ENCODE data around the gene C19orf38.

Gene C19orf38

GRCh38 chr19:10891405-10892086 lies 43.3 kb downstream of the C19orf38 start:
- no peaks in the 10 kb centered on the region for H3F3A ChIP-seq (ENCODE audit: control insufficient read depth, insufficient read depth)
- H3K9me3 ChIP-seq (ENCODE audit: control insufficient read depth, insufficient read depth, low read length): no peaks in the 10 kb centered on the region
- peaks cover 26% of the 10 kb centered on the region for H3K4me1 ChIP-seq (ENCODE audit: control insufficient read depth, low read length)
- peaks cover 5% of the 10 kb centered on the region; the same call in 1 of the 2 replicates for H3K36me3 ChIP-seq (ENCODE audit: control insufficient read depth, low read length)
- H3K4me3 ChIP-seq (ENCODE audit: low read length): no peak overlapping the region
- H4K20me1 ChIP-seq (ENCODE audit: control insufficient read depth, insufficient read depth, low read depth, low read length): no peaks in the 10 kb centered on the region; the same call in 1 of the 2 replicates
- H3K27me3 ChIP-seq (ENCODE audit: control insufficient read depth, low read length): no peaks in the 10 kb centered on the region
- H3K9me2 ChIP-seq (replicated peaks; ENCODE audit: control insufficient read depth, low read length): no peaks in the 10 kb centered on the region
- H3K4me2 ChIP-seq (ENCODE audit: low read length): no peak overlapping the region
- TF ChIP-seq EZH2phosphoT487 (IDR thresholded peaks at IDR 0.05; ENCODE audit: borderline replicate concordance, low read length) (no peak), CTCF (IDR thresholded peaks at IDR 0.05; ENCODE audit: low read depth, low read length, poor library complexity, severe bottlenecking) (no peak)
- H3K79me2 ChIP-seq (ENCODE audit: control insufficient read depth, low read length): peaks cover 82% of the 10 kb centered on the region
- H3K27ac ChIP-seq (ENCODE audit: low read depth, low read length): no peak overlapping the region

DNA sequence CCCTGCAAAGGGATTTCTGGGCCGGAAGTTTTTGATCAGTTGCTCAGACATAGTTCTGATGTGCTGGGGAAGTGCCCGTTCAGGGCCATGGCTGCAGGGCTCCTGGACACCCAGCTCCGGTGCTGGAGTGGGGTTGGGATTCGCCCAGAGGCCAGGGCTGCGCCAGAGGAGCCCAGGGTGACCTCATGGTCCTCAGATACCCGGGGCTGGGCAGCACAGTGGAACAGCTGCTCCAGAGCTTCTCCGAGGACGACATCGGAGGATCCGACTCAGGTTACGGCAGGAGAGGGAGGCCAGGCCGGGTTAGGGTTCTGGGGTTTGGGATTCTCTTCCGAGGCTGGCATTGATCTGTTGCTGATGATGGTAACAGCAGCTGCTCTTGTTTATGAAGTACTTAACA lies 44.0 kb downstream of the C19orf38 start:
- peaks cover 4% of the 10 kb centered on the region; the same call in 1 of the 2 replicates for H4K20me1 ChIP-seq (ENCODE audit: control insufficient read depth, insufficient read depth, low read depth, low read length)
- peaks cover 82% of the 10 kb centered on the region for H3K79me2 ChIP-seq (ENCODE audit: control insufficient read depth, low read length)
- H3K4me3 ChIP-seq (ENCODE audit: low read length): no peak overlapping the region
- H3K9me2 ChIP-seq (replicated peaks; ENCODE audit: control insufficient read depth, low read length): no peaks in the 10 kb centered on the region
- H3K4me1 ChIP-seq (ENCODE audit: control insufficient read depth, low read length): peaks cover 30% of the 10 kb centered on the region
- no peaks in the 10 kb centered on the region for H3K27me3 ChIP-seq (ENCODE audit: control insufficient read depth, low read length)
- TF ChIP-seq CTCF (IDR thresholded peaks at IDR 0.05; ENCODE audit: low read depth, low read length, poor library complexity, severe bottlenecking) (no peak), EZH2phosphoT487 (IDR thresholded peaks at IDR 0.05; ENCODE audit: borderline replicate concordance, low read length) (no peak)
- H3K27ac ChIP-seq (ENCODE audit: low read depth, low read length): no peak overlapping the region
- no peaks in the 10 kb centered on the region for H3K9me3 ChIP-seq (ENCODE audit: control insufficient read depth, insufficient read depth, low read length)
- H3F3A ChIP-seq (ENCODE audit: control insufficient read depth, insufficient read depth): no peaks in the 10 kb centered on the region
- no peak overlapping the region for H3K4me2 ChIP-seq (ENCODE audit: low read length)
- peaks cover 5% of the 10 kb centered on the region; the same call in 1 of the 2 replicates for H3K36me3 ChIP-seq (ENCODE audit: control insufficient read depth, low read length)

DNA sequence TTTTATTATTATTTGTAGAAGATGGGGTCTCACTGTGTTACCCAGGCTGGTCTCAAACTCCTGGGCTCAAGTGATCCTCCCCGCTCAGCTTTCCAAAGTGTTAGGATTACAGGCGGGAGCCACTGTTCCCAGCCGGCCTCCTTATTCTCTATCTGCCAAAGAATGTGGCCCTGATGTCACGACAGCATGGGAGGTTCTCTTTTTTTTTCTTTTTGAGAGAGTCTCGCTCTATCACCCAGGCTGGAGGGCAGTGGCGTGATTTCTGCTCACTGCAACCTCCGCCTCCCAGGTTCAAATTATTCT lies 46.6 kb downstream of the C19orf38 start:
- Histone ChIP-seq H4K20me1 (ENCODE audit: control insufficient read depth, insufficient read depth, low read depth, low read length) (peaks cover 12% of the 10 kb centered on the region; the same call in 1 of the 2 replicates), H3K27ac (ENCODE audit: low read depth, low read length) (no peak overlapping the region), H3F3A (ENCODE audit: control insufficient read depth, insufficient read depth) (no peaks in the 10 kb centered on the region), H3K9me2 (replicated peaks; ENCODE audit: control insufficient read depth, low read length) (no peaks in the 10 kb centered on the region), H3K27me3 (ENCODE audit: control insufficient read depth, low read length) (no peaks in the 10 kb centered on the region), H3K79me2 (ENCODE audit: control insufficient read depth, low read length) (peaks cover 82% of the 10 kb centered on the region), H3K9me3 (ENCODE audit: control insufficient read depth, insufficient read depth, low read length) (no peaks in the 10 kb centered on the region), H3K4me1 (ENCODE audit: control insufficient read depth, low read length) (peaks cover 19% of the 10 kb centered on the region), H3K4me3 (ENCODE audit: low read length) (no peak overlapping the region), H3K4me2 (ENCODE audit: low read length) (no peak overlapping the region), H3K36me3 (ENCODE audit: control insufficient read depth, low read length) (no peaks in the 10 kb centered on the region; the same call in 1 of the 2 replicates)
- TF ChIP-seq EZH2phosphoT487 (IDR thresholded peaks at IDR 0.05; ENCODE audit: borderline replicate concordance, low read length) (no peak), CTCF (IDR thresholded peaks at IDR 0.05; ENCODE audit: low read depth, low read length, poor library complexity, severe bottlenecking) (no peak)
